Ishikawa (cell line): ENCODE results near the gene IMPA2.

Experiments used
- CEBPB ChIP-seq: IDR thresholded peaks from 2 replicates; pipeline ENCODE4 v1.6.1; 2012
- CREB1 ChIP-seq: IDR thresholded peaks from 2 replicates; pipeline ENCODE4 v1.6.1; 2012; ENCODE audit warnings: low read depth
- EGR1 ChIP-seq: IDR thresholded peaks from 2 replicates; pipeline ENCODE4 v1.6.1; 2012
- EP300 ChIP-seq: IDR thresholded peaks from 2 replicates; pipeline ENCODE4 v1.6.1; 2012; ENCODE audit warnings: borderline replicate concordance
- FOXM1 ChIP-seq: IDR thresholded peaks from 2 replicates; pipeline ENCODE4 v1.6.1; 2012; ENCODE audit warnings: low read depth, borderline replicate concordance
- NFIC ChIP-seq: IDR thresholded peaks from 2 replicates; pipeline ENCODE4 v1.6.1; 2012
- RAD21 ChIP-seq: IDR thresholded peaks from 2 replicates; pipeline ENCODE4 v1.6.1; 2012; ENCODE audit warnings: low read depth
- TAF1 ChIP-seq: IDR thresholded peaks from 2 replicates; pipeline ENCODE4 v1.6.1; 2012; ENCODE audit warnings: low read depth, mild to moderate bottlenecking
- TCF12 ChIP-seq: IDR thresholded peaks from 2 replicates; pipeline ENCODE4 v1.6.1; 2012; ENCODE audit warnings: low read depth
- TEAD4 ChIP-seq: IDR thresholded peaks from 2 replicates; pipeline ENCODE4 v1.6.1; 2012
- YY1 ChIP-seq: IDR thresholded peaks from 2 replicates; pipeline ENCODE4 v1.6.1; 2012; ENCODE audit warnings: low read depth
- ZBTB7A ChIP-seq: IDR thresholded peaks from 2 replicates; pipeline ENCODE4 v1.6.1; 2012; ENCODE audit warnings: low read depth
- TF ChIP-seq, protein P1 (sequence below): IDR thresholded peaks from 2 replicates; pipeline ENCODE4 v1.6.1; 2012; ENCODE audit warnings: low read depth, mild to moderate bottlenecking
- TF ChIP-seq, protein P2 (sequence below): IDR thresholded peaks from 2 replicates; pipeline ENCODE4 v1.6.1; 2012
- TF ChIP-seq, protein P3 (sequence below): IDR thresholded peaks from 2 replicates; pipeline ENCODE4 v1.6.1; 2012

IMPA2 gene

DNA sequence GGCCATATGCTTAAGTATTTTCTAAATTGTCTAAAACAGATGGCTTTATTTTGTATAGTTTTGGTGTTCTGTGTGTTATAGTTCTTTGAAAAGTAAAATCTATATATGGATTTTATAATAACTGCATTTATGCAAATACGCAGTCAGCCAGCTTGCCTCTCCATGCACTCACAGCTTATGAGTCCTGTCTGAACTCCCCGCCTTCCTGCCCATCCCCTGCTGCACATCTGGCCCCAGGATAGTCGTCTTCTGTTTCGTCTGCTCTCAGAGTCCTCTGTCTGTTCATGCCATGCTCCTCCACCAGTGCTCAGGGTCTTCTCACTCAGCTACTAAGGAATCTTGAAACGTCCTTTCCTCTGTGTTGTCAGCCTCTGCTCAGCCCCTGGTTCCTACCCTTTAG is 84.1 kb downstream of the IMPA2 start:
- no peak for TF ChIP-seq FOXM1
- TF ChIP-seq, protein P1, sequence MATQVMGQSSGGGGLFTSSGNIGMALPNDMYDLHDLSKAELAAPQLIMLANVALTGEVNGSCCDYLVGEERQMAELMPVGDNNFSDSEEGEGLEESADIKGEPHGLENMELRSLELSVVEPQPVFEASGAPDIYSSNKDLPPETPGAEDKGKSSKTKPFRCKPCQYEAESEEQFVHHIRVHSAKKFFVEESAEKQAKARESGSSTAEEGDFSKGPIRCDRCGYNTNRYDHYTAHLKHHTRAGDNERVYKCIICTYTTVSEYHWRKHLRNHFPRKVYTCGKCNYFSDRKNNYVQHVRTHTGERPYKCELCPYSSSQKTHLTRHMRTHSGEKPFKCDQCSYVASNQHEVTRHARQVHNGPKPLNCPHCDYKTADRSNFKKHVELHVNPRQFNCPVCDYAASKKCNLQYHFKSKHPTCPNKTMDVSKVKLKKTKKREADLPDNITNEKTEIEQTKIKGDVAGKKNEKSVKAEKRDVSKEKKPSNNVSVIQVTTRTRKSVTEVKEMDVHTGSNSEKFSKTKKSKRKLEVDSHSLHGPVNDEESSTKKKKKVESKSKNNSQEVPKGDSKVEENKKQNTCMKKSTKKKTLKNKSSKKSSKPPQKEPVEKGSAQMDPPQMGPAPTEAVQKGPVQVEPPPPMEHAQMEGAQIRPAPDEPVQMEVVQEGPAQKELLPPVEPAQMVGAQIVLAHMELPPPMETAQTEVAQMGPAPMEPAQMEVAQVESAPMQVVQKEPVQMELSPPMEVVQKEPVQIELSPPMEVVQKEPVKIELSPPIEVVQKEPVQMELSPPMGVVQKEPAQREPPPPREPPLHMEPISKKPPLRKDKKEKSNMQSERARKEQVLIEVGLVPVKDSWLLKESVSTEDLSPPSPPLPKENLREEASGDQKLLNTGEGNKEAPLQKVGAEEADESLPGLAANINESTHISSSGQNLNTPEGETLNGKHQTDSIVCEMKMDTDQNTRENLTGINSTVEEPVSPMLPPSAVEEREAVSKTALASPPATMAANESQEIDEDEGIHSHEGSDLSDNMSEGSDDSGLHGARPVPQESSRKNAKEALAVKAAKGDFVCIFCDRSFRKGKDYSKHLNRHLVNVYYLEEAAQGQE, result no peak
- no peak for TF ChIP-seq CREB1
- no peak for TF ChIP-seq RAD21
- TF ChIP-seq, protein P2, sequence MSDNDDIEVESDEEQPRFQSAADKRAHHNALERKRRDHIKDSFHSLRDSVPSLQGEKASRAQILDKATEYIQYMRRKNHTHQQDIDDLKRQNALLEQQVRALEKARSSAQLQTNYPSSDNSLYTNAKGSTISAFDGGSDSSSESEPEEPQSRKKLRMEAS, result no peak
- no peak for TF ChIP-seq YY1
- no peak for TF ChIP-seq EGR1
- no peak for TF ChIP-seq ZBTB7A
- TF ChIP-seq NFIC, result no peak
- TF ChIP-seq TAF1, result no peak
- TF ChIP-seq TCF12, result no peak
- TF ChIP-seq CEBPB, result no peak
- TF ChIP-seq, protein P3, sequence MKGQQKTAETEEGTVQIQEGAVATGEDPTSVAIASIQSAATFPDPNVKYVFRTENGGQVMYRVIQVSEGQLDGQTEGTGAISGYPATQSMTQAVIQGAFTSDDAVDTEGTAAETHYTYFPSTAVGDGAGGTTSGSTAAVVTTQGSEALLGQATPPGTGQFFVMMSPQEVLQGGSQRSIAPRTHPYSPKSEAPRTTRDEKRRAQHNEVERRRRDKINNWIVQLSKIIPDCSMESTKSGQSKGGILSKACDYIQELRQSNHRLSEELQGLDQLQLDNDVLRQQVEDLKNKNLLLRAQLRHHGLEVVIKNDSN, result no peak
- TF ChIP-seq TEAD4, result no peak
- no peak for TF ChIP-seq EP300

DNA sequence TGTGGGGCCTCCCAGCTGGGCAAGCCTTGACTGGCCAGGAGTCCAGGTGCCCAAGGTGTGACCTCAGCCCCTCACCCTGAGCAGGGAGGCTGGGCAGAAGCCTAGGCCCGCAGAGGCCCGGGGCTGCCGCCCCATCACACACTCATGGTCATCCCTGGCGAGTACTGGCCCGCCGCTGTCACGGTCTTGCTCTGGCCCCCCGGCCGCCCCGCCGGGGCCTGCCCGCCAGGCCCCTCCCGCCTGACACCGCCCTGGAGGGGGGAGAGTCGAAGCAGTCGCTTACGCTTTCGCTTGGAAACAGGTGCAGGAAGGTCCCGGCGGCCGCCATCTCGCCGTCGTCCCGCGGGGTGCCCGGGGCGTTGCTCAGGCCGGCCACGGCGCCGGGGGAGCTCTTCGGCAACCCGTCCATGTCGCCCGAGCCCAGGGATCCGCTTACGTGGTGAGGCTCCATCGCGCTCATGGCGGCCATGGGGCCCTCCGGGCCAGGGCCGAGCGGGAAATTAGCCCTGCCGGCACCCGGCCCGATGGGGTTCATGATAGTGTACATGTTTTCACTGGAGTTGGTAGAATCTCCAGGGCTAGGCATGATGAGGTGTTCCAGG is 85.7 kb downstream of the IMPA2 start:
- no peak for TF ChIP-seq TAF1
- TF ChIP-seq, protein P2, result no peak
- no peak for TF ChIP-seq NFIC
- no peak for TF ChIP-seq RAD21
- TF ChIP-seq TEAD4, result no peak
- no peak for TF ChIP-seq YY1
- TF ChIP-seq, protein P3, result no peak
- no peak for TF ChIP-seq TCF12
- TF ChIP-seq EGR1, result no peak
- TF ChIP-seq EP300, result no peak
- TF ChIP-seq FOXM1, result no peak
- TF ChIP-seq, protein P1, result no peak
- TF ChIP-seq ZBTB7A, result no peak
- TF ChIP-seq CEBPB, result no peak
- TF ChIP-seq CREB1, result no peak

DNA sequence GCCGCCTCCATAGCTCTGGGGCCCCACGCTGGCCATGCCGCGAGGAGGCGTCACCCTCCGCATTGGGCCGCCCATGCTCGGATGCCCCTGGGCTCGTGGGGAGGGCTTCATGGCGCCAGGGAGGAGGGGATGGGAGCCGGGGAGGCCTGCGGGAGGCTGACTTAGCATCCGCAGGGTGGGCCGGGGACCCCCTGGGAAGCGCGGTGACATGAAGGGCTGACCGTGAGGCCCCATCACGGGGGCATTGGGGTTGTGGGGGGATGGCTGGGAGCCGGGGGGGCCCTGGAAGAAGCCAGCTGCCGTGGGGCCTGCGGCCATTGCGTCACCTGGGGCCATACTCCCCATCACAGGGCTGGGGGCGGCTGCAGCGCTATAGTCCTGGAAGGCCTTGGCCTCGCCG is 86.4 kb downstream of the IMPA2 start:
- no peak for TF ChIP-seq EGR1
- TF ChIP-seq, protein P1, result no peak
- TF ChIP-seq TAF1, result no peak
- TF ChIP-seq ZBTB7A, result no peak
- TF ChIP-seq, protein P2, result no peak
- no peak for TF ChIP-seq CEBPB
- TF ChIP-seq RAD21, result no peak
- TF ChIP-seq EP300, result no peak
- TF ChIP-seq TEAD4, result no peak
- TF ChIP-seq FOXM1, result no peak
- TF ChIP-seq CREB1, result no peak
- no peak for TF ChIP-seq TCF12
- TF ChIP-seq NFIC, result no peak
- TF ChIP-seq, protein P3, result no peak
- TF ChIP-seq YY1, result no peak

DNA sequence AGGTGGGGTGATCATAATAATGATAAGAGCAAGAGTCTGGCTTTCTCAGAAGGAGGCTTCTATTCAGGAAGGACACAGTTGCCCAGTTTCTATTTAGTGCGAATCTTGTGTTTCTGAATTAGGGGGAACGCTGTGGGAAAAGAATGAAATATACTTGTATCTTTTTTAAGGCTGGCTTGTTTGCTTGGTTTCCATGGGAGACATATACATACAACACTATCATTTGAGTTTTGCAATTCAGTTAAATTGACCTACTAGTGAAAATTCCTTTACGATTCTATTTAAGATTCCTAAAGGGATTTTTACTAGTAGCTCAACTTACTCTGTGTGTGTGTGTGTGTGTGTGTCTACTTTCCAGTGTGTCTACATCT is 87.6 kb downstream of the IMPA2 start:
- no peak for TF ChIP-seq NFIC
- no peak for TF ChIP-seq YY1
- no peak for TF ChIP-seq CEBPB
- TF ChIP-seq TCF12, result no peak
- no peak for TF ChIP-seq FOXM1
- TF ChIP-seq ZBTB7A, result no peak
- TF ChIP-seq RAD21, result no peak
